Trophoblast cell (in vitro differentiated cells and primary cell): ENCODE results near the gene HDAC8.

Experiments
- DNase-seq, 2 donors: peaks; one replicate each; pipeline ENCODE4 v3.0.0-alpha.2; 2016
- H2AFZ ChIP-seq: 2 replicates; pipeline ENCODE4 v1.6.1; 2013; ENCODE audit warnings: low read length, moderate library complexity, mild to moderate bottlenecking; ENCODE audit not compliant: insufficient read depth, poor library complexity
- H2AK5ac ChIP-seq: 2 replicates; pipeline ENCODE4 v1.6.1; 2013; ENCODE audit warnings: mild to moderate bottlenecking, low read length
- H2BK120ac ChIP-seq: 2 replicates; pipeline ENCODE4 v1.6.1; 2013; ENCODE audit warnings: low read length, mild to moderate bottlenecking, moderate library complexity; ENCODE audit not compliant: insufficient read depth, poor library complexity
- H2BK12ac ChIP-seq: 2 replicates; pipeline ENCODE4 v1.6.1; 2013; ENCODE audit warnings: mild to moderate bottlenecking, low read length, moderate library complexity
- H2BK5ac ChIP-seq: 2 replicates; pipeline ENCODE4 v1.6.1; 2013; ENCODE audit warnings: low read length, low read depth, moderate library complexity, mild to moderate bottlenecking; ENCODE audit not compliant: poor library complexity
- H3K14ac ChIP-seq: 2 replicates; pipeline ENCODE4 v1.6.1; 2013; ENCODE audit warnings: mild to moderate bottlenecking, low read length
- H3K18ac ChIP-seq: 2 replicates; pipeline ENCODE4 v1.6.1; 2013; ENCODE audit warnings: mild to moderate bottlenecking, low read length
- H3K23ac ChIP-seq: 2 replicates; pipeline ENCODE4 v1.6.1; 2013; ENCODE audit warnings: low read length
- H3K27ac ChIP-seq: 2 replicates; pipeline ENCODE4 v1.5.1; 2013; ENCODE audit warnings: low read depth, mild to moderate bottlenecking, inconsistent platforms, low read length, moderate library complexity
- H3K27me3 ChIP-seq: 2 replicates; pipeline ENCODE4 v1.6.1; 2013; ENCODE audit warnings: inconsistent platforms, mild to moderate bottlenecking, low read length, moderate library complexity; ENCODE audit not compliant: insufficient read depth
- H3K36me3 ChIP-seq, 2 experiments: 1 replicate in 1 of 2; 2 replicates in 1 of 2; pipeline ENCODE4 v1.6.1; 2013; ENCODE audit warnings: low read length in 2 of 2, mild to moderate bottlenecking in 2 of 2, moderate library complexity in 1 of 2; ENCODE audit not compliant: insufficient read depth in 2 of 2, control insufficient read depth in 1 of 2
- H3K4ac ChIP-seq: 2 replicates; pipeline ENCODE4 v1.6.1; 2013; ENCODE audit warnings: low read depth, mild to moderate bottlenecking, low read length, moderate library complexity
- H3K4me1 ChIP-seq, 2 experiments: 1 replicate in 1 of 2; 2 replicates in 1 of 2; pipeline ENCODE4 v1.6.1; 2013; ENCODE audit warnings: low read length in 2 of 2, mild to moderate bottlenecking in 2 of 2, moderate library complexity in 1 of 2; ENCODE audit not compliant: insufficient read depth in 2 of 2, control insufficient read depth in 1 of 2
- H3K4me2 ChIP-seq: 2 replicates; pipeline ENCODE4 v1.6.1; 2013; ENCODE audit warnings: inconsistent platforms, mild to moderate bottlenecking, low read length, moderate library complexity
- H3K4me3 ChIP-seq: 2 replicates; pipeline ENCODE4 v1.5.1; 2013; ENCODE audit warnings: mild to moderate bottlenecking, low read depth, low read length, inconsistent platforms
- H3K79me1 ChIP-seq: one replicate; pipeline ENCODE4 v1.6.1; 2013; ENCODE audit warnings: low read length
- H3K79me2 ChIP-seq: 2 replicates; pipeline ENCODE4 v1.6.1; 2013; ENCODE audit warnings: low read length, mild to moderate bottlenecking; ENCODE audit not compliant: control insufficient read depth, insufficient read depth, poor library complexity
- H3K9ac ChIP-seq: 2 replicates; pipeline ENCODE4 v1.6.1; 2013; ENCODE audit warnings: mild to moderate bottlenecking, low read length
- H3K9me3 ChIP-seq: 2 replicates; pipeline ENCODE4 v1.6.1; 2013; ENCODE audit warnings: low read depth, mild to moderate bottlenecking, control low read depth, inconsistent platforms, low read length; ENCODE audit not compliant: insufficient read depth
- H4K12ac ChIP-seq: 2 replicates; pipeline ENCODE4 v1.6.1; 2013; ENCODE audit warnings: low read depth, mild to moderate bottlenecking, low read length, moderate library complexity
- H4K8ac ChIP-seq: 2 replicates; pipeline ENCODE4 v1.6.1; 2013; ENCODE audit warnings: low read depth, mild to moderate bottlenecking, low read length, moderate library complexity
- H4K91ac ChIP-seq: one replicate; pipeline ENCODE4 v1.6.1; 2013; ENCODE audit warnings: low read depth, mild to moderate bottlenecking, low read length, moderate library complexity
- WGBS: extraction: QIAGEN DNeasy Blood & Tissue Kit; methylation state at CpG from one replicate; pipeline ENCODE4 v1.1.7; 2013; ENCODE audit warnings: missing lambda C conversion rate; ENCODE audit not compliant: insufficient read length, insufficient coverage; ENCODE audit errors: extremely low coverage; 5-methylcytosine and 5-hydroxymethylcytosine counted together

HDAC8 gene

GRCh38 chrX:72399816-72400215, 172.8 kb downstream of the HDAC8 start:
- H2BK5ac ChIP-seq: no peak overlapping the region
- no peak overlapping the region for H4K12ac ChIP-seq
- no peak overlapping the region for H3K9ac ChIP-seq
- no peak overlapping the region for H2AFZ ChIP-seq
- no peak overlapping the region for H2AK5ac ChIP-seq
- no peak overlapping the region for H3K27ac ChIP-seq
- no peaks in the 10 kb centered on the region for H3K9me3 ChIP-seq
- H3K36me3 ChIP-seq: no peaks in the 10 kb centered on the region
- no peak overlapping the region for H4K91ac ChIP-seq
- no peak overlapping the region for H4K8ac ChIP-seq
- no peaks in the 10 kb centered on the region for H3K79me1 ChIP-seq
- peaks cover 0 to 2% of the 10 kb centered on the region in 2 experiments for H3K4me1 ChIP-seq
- H3K18ac ChIP-seq: no peak overlapping the region
- no peak overlapping the region for H2BK120ac ChIP-seq
- H3K27me3 ChIP-seq: no peaks in the 10 kb centered on the region
- H3K23ac ChIP-seq: no peak overlapping the region
- H3K79me2 ChIP-seq: no peaks in the 10 kb centered on the region
- no peak overlapping the region for H3K4me3 ChIP-seq
- H2BK12ac ChIP-seq: no peak overlapping the region
- H3K14ac ChIP-seq: no peak overlapping the region
- DNase-seq: no peak
- H3K4me2 ChIP-seq: no peak overlapping the region
- H3K4ac ChIP-seq: no peak overlapping the region

DNA sequence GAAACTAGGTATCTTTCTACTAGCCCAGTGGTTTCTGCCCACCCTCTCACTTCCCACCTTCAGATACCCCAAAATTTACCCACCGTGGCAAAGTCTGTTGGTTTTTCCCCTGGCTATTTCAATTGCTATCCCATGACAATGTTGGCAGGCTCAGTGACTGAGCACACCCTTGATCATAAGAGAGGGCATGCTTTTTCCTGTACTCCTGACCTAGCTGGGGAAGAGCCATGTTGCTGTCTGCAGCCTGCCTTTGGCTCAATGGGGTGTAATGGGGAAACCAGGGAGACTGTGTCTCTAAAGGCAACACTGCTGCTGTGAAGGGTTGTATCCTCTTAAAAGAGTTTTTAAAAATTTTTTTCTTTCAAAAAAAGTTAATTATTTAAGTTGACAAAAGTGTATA, 176.5 kb downstream of the HDAC8 start:
- Histone ChIP-seq H3K23ac (no peak overlapping the region), H3K27me3 (no peaks in the 10 kb centered on the region), H3K27ac (no peak overlapping the region), H3K4me3 (no peak overlapping the region), H3K79me1 (no peaks in the 10 kb centered on the region), H4K8ac (no peak overlapping the region), H2AFZ (no peak overlapping the region), H3K36me3 (no peaks in the 10 kb centered on the region), H3K4ac (no peak overlapping the region), H2BK5ac (no peak overlapping the region), H2AK5ac (no peak overlapping the region), H3K9ac (no peak overlapping the region), H3K9me3 (no peaks in the 10 kb centered on the region), H3K18ac (no peak overlapping the region), H3K4me2 (no peak overlapping the region), H4K91ac (no peak overlapping the region), H3K14ac (no peak overlapping the region), H2BK12ac (no peak overlapping the region), H2BK120ac (no peak overlapping the region), H3K79me2 (no peaks in the 10 kb centered on the region), H3K4me1 (peaks cover 0 to 2% of the 10 kb centered on the region in 2 experiments), H4K12ac (no peak overlapping the region)
- WGBS: no CpG with 5 or more reads among the region's 1 CpG
- DNase-seq: no peak

GRCh38 chrX:72395237-72395636, 177.4 kb downstream of the HDAC8 start:
- H3K36me3 ChIP-seq: no peaks in the 10 kb centered on the region
- no peak overlapping the region for H3K4me2 ChIP-seq
- H4K12ac ChIP-seq: no peak overlapping the region
- no peak overlapping the region for H2BK120ac ChIP-seq
- no peak overlapping the region for H2BK12ac ChIP-seq
- H2AK5ac ChIP-seq: no peak overlapping the region
- no peaks in the 10 kb centered on the region for H3K79me2 ChIP-seq
- no peak overlapping the region for H4K8ac ChIP-seq
- H3K4ac ChIP-seq: no peak overlapping the region
- H3K23ac ChIP-seq: no peak overlapping the region
- no peak overlapping the region for H3K14ac ChIP-seq
- no peak for DNase-seq
- H3K9ac ChIP-seq: no peak overlapping the region
- no CpG with 5 or more reads among the region's 1 CpG for WGBS
- H4K91ac ChIP-seq: no peak overlapping the region
- H2AFZ ChIP-seq: no peak overlapping the region
- no peaks in the 10 kb centered on the region for H3K79me1 ChIP-seq
- H3K4me3 ChIP-seq: no peak overlapping the region
- peaks cover 0 to 2% of the 10 kb centered on the region in 2 experiments for H3K4me1 ChIP-seq
- no peak overlapping the region for H2BK5ac ChIP-seq
- H3K18ac ChIP-seq: no peak overlapping the region
- no peaks in the 10 kb centered on the region for H3K27me3 ChIP-seq
- no peak overlapping the region for H3K27ac ChIP-seq
- no peaks in the 10 kb centered on the region for H3K9me3 ChIP-seq

DNA sequence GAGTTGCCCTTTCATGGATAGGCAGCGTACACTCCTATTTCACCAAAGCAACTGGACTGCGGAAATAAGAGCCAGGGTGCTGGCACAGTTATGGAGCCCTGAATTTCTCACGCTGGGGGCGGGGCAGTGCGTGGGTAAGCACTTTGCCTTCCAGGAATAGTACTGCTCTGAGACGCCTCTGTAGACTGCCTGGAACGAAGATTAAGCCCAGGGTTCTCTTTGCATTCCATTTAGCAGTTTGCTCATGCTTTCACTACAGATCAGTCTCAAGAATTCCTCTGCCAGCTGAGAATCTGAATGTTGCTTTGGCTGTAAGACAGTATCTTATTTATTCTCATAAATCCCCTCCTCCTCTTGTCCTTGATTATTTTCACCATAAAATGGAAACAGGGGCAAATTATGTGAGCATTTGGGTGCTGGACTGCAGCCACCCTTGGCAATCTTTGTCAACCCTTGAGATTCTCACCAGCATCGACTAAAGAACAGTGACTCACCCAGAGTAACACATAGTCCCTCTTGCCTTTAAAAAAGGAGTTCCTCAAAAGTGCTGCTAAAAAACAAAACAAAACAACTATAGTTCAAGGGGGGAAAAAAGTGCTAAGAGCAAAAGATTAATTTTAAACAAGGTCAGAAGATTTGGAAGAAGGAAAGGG, 178.0 kb downstream of the HDAC8 start:
- H3K36me3 ChIP-seq: no peaks in the 10 kb centered on the region
- H4K12ac ChIP-seq: no peak overlapping the region
- H2BK12ac ChIP-seq: no peak overlapping the region
- no peak overlapping the region for H4K91ac ChIP-seq
- no peaks in the 10 kb centered on the region for H3K79me2 ChIP-seq
- H3K23ac ChIP-seq: no peak overlapping the region
- no peak overlapping the region for H3K14ac ChIP-seq
- H3K27me3 ChIP-seq: no peaks in the 10 kb centered on the region
- peak; percentile 0 to 39 for DNase-seq
- no peak overlapping the region for H3K4me3 ChIP-seq
- H2BK120ac ChIP-seq: no peak overlapping the region
- no peak overlapping the region for H4K8ac ChIP-seq
- WGBS: no CpG with 5 or more reads among the region's 8 CpGs
- no peak overlapping the region for H2AK5ac ChIP-seq
- no peaks in the 10 kb centered on the region for H3K79me1 ChIP-seq
- H3K27ac ChIP-seq: no peak overlapping the region
- no peak overlapping the region for H2BK5ac ChIP-seq
- peaks cover 0 to 2% of the 10 kb centered on the region in 2 experiments for H3K4me1 ChIP-seq
- H3K9me3 ChIP-seq: no peaks in the 10 kb centered on the region
- no peak overlapping the region for H3K4me2 ChIP-seq
- no peak overlapping the region for H3K4ac ChIP-seq
- no peak overlapping the region for H2AFZ ChIP-seq
- H3K9ac ChIP-seq: no peak overlapping the region
- H3K18ac ChIP-seq: no peak overlapping the region
